ENCODE results near the gene NR5A1. TPM values are rescaled to one million over a fixed set of nuclear protein-coding genes. Genes with fewer than 3 reads are reported as not detected.

NR5A1 gene
- total RNA-seq, 1 donor from 2014 or later, result 0.96 TPM

DNA sequence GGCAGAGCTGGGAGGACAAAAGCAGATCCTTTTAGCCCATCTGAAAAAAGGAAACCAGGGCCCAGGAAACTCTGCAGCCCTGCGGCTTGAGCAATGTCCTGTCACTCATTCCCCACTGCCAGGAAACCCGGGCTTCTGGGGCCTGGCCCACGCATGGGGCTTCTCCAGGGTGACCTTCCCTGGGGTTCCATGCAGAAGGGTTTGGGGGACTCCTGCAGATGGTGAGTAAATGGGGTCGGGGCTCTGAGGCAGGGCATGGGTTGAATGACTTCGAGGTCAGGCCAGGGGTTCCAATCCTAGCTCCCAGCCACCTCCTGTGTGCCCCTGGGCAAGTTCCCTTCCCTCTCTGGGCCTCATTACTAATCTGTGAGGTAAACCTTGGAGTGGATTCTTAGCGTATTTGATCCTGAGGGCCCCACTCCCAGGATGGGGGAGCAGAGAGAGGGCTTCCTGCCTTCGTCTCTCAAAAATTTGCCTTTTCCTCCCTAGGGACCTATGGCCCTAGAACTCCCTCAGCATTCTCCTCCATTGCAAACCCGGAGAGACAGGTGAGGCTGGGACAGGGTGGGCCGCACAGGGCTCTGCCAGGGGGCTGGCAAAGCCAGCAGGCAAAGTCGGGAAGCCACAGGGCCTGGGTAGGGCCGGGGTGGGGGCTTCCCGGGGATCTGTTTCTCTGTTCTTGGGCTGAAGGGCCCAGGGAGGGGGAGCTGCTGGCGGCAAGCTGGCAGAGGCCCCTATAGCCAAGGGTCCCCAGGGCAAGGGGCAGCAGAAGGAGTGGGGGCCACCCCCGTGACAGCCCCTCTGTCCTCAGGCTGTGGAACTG is 31.1 kb downstream of the NR5A1 start:
- Histone ChIP-seq H3K4me3 (no peak overlapping the region), H3K9me3 (no peaks in the 10 kb centered on the region), H3K36me3 (no peaks in the 10 kb centered on the region), H3K27me3 (no peaks in the 10 kb centered on the region), H3K27ac (no peak overlapping the region), H3K4me1 (no peaks in the 10 kb centered on the region)
- DNase-seq (ENCODE audit: low spot score in 2 of 2), result no peak
- intact Hi-C loops (cut with DNase I), result no loop called here
- no peak for TF ChIP-seq CTCF (IDR thresholded peaks at IDR 0.05)

DNA sequence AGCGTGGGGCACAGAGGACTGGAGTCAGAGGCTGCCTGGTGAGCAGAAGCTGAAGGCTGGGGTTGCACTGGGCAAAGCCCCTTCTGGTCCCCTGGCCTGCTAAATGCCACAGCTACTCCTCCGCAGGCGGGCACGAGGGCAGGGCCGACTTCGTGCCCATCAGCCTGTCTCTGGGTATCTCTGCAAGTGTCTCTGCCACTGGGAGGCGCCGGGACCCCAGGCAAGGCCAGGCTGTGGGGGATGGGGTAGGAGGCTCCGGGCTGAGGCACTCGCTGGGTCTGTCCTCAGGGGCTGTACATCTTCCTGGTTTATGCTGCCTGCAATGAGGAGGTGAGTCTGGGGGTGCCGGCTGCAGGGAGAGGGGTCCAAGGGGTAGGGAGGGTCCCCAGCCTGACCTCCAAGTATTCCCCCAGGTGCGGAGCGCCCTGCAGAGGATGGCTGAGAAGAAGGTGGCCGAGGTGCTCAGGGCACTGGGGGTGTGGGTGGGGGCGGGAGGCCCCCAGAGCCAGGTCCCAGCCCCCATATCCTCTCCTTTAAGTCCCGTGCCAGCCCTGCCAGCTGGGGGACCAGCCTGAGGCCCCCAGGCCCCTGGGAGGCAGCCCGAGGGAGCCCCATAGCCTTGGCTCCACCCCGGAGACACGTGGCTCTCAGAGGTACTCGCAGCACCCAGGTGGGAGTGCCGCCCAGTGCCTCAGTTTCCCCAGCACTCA is 31.9 kb downstream of the NR5A1 start:
- Histone ChIP-seq H3K4me1 (no peaks in the 10 kb centered on the region), H3K27ac (no peak overlapping the region), H3K9me3 (no peaks in the 10 kb centered on the region), H3K36me3 (no peaks in the 10 kb centered on the region), H3K27me3 (no peaks in the 10 kb centered on the region), H3K4me3 (no peak overlapping the region)
- intact Hi-C loops (cut with DNase I), result no loop called here
- TF ChIP-seq CTCF (IDR thresholded peaks at IDR 0.05), result no peak
- no peak for DNase-seq (ENCODE audit: low spot score in 2 of 2)

- no peaks in the 10 kb centered on the region for H3K27me3 ChIP-seq
- intact Hi-C loops (cut with DNase I), result no loop called here
- H3K4me1 ChIP-seq, result no peaks in the 10 kb centered on the region
- TF ChIP-seq CTCF (IDR thresholded peaks at IDR 0.05), result no peak
- H3K4me3 ChIP-seq, result no peak overlapping the region
- no peaks in the 10 kb centered on the region for H3K9me3 ChIP-seq
- no peaks in the 10 kb centered on the region for H3K36me3 ChIP-seq
- H3K27ac ChIP-seq, result no peak overlapping the region
- no peak for DNase-seq (ENCODE audit: low spot score in 2 of 2)
Observed at GRCh38 chr9:124474151-124474550, 33.0 kb downstream of the NR5A1 start.

DNA sequence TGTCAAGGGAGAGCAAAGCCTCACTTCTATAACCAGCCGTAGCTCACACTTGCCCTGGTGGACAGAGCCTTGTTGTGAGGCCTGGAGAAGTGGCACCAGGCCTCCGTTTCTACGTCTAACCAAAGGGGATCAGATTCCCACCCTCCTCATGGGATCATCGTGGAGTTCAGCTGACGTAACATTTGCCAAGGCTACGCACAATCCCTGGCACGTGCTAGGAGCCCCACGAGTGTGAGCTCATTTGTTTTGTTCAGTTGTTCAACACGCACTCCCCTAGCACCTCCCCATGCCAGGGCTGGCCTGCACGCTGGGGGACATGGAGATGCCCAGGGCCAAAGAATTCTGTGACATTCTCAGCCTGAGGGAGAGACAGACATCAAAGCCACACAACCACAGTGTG is 33.9 kb downstream of the NR5A1 start:
- no peaks in the 10 kb centered on the region for H3K36me3 ChIP-seq
- no peak overlapping the region for H3K27ac ChIP-seq
- no peak overlapping the region for H3K4me3 ChIP-seq
- H3K4me1 ChIP-seq, result no peaks in the 10 kb centered on the region
- DNase-seq (ENCODE audit: low spot score in 2 of 2), result no peak
- no peaks in the 10 kb centered on the region for H3K27me3 ChIP-seq
- no peaks in the 10 kb centered on the region for H3K9me3 ChIP-seq
- intact Hi-C loops (cut with DNase I), result no loop called here
- no peak for TF ChIP-seq CTCF (IDR thresholded peaks at IDR 0.05)

- no peaks in the 10 kb centered on the region for H3K36me3 ChIP-seq
- no peaks in the 10 kb centered on the region for H3K4me1 ChIP-seq
- H3K27ac ChIP-seq, result no peak overlapping the region
- no peak overlapping the region for H3K4me3 ChIP-seq
- H3K27me3 ChIP-seq, result no peaks in the 10 kb centered on the region
- no peaks in the 10 kb centered on the region for H3K9me3 ChIP-seq
- intact Hi-C loops (cut with DNase I), result no loop called here
- no peak for TF ChIP-seq CTCF (IDR thresholded peaks at IDR 0.05)
- no peak for DNase-seq (ENCODE audit: low spot score in 2 of 2)
Observed at GRCh38 chr9:124472770-124473169, 34.4 kb downstream of the NR5A1 start.
